ENCODE data around the gene C12orf56. TPM values are rescaled to one million over a fixed set of nuclear protein-coding genes. Genes with fewer than 3 reads are reported as not detected.

The C12orf56 gene
- total RNA-seq, 1 experiment from 2014 or later, result not detected

GRCh38 chr12:64278421-64278820 lies 112.1 kb downstream of the C12orf56 start:
- Histone ChIP-seq H3K79me2 (ENCODE audit: low read depth) (no peaks in the 10 kb centered on the region), H3K36me3 (ENCODE audit: low read depth) (no peaks in the 10 kb centered on the region), H3K9me3 (ENCODE audit: insufficient read depth, low read depth) (no peaks in the 10 kb centered on the region), H3K9me2 (ENCODE audit: insufficient read depth) (no peaks in the 10 kb centered on the region), H3K4me3 (no peak overlapping the region), H3K4me1 (replicated peaks; ENCODE audit: insufficient read depth) (no peaks in the 10 kb centered on the region), H3K27me3 (ENCODE audit: insufficient read depth, low read depth) (no peaks in the 10 kb centered on the region), H4K20me1 (ENCODE audit: insufficient read depth) (no peaks in the 10 kb centered on the region), H3F3A (ENCODE audit: insufficient read depth, low read depth) (no peaks in the 10 kb centered on the region), H2AFZ (no peak overlapping the region), H3K27ac (no peak overlapping the region), H3K4me2 (no peak overlapping the region)
- BruUV-seq (replicated peaks), result no TSS peak
- ChIA-PET POLR2A (ENCODE audit: unreplicated experiment) (no interaction called here), CTCF (no interaction called here)
- intact Hi-C loops (cut with micrococcal nuclease; ENCODE audit: unreplicated experiment), result no loop called here
- TF ChIP-seq, protein P1, sequence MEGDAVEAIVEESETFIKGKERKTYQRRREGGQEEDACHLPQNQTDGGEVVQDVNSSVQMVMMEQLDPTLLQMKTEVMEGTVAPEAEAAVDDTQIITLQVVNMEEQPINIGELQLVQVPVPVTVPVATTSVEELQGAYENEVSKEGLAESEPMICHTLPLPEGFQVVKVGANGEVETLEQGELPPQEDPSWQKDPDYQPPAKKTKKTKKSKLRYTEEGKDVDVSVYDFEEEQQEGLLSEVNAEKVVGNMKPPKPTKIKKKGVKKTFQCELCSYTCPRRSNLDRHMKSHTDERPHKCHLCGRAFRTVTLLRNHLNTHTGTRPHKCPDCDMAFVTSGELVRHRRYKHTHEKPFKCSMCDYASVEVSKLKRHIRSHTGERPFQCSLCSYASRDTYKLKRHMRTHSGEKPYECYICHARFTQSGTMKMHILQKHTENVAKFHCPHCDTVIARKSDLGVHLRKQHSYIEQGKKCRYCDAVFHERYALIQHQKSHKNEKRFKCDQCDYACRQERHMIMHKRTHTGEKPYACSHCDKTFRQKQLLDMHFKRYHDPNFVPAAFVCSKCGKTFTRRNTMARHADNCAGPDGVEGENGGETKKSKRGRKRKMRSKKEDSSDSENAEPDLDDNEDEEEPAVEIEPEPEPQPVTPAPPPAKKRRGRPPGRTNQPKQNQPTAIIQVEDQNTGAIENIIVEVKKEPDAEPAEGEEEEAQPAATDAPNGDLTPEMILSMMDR (conservative IDR thresholded peaks at IDR 0.05), result no peak
- no peak for TF ChIP-seq EZH2 (IDR thresholded peaks at IDR 0.05; ENCODE audit: low read depth)
- no peak for DNase-seq

DNA sequence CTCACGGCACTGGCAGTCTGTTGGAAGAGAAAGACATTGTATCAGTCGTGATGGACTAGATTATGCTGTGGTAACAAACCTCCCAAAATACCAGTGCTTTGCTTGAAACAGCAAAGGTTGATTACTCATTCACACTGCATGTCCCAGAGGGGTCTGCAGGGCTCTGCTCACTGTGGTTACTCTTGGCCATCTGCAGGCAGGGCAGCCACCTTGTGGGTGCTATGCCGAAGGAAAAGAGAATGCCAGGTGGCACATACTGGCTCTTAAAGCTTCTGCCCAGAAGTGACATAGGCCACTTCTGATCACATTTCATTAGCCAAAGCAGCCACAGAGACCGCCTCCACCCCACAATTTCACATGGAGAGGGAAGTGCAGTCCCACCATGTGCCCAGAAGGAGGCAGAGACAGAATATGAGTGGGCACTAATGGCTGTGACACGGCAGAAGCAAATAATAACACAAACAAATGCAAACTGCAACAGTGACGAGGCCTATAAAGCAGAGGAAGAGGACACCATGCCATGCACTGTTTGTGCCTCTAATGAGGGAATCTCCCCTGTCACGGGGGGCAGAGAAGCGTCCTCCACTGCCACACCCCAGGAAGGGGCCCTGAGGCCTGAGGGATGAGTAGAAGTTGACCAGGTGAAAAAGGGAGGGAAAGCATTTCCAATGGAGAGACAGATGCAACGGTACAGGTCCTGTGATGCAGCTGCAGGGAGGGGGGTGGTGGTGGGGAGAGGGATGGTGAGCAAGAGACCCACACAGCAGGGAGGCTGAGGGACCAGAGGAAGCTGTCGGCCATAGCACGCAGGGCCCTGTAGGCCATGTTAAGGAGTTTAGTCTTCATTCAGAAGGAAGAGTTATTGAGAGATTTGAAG lies 116.8 kb downstream of the C12orf56 start:
- TF ChIP-seq, protein P1 (conservative IDR thresholded peaks at IDR 0.05), result peak; percentile 43
- no peak for TF ChIP-seq EZH2 (IDR thresholded peaks at IDR 0.05; ENCODE audit: low read depth)
- no peak for DNase-seq
- Histone ChIP-seq H3K4me2 (no peak overlapping the region), H3K9me3 (ENCODE audit: insufficient read depth, low read depth) (no peaks in the 10 kb centered on the region), H3K4me3 (no peak overlapping the region), H3K27me3 (ENCODE audit: insufficient read depth, low read depth) (no peaks in the 10 kb centered on the region), H3K79me2 (ENCODE audit: low read depth) (no peaks in the 10 kb centered on the region), H3F3A (ENCODE audit: insufficient read depth, low read depth) (no peaks in the 10 kb centered on the region), H3K27ac (no peak overlapping the region), H3K9me2 (ENCODE audit: insufficient read depth) (no peaks in the 10 kb centered on the region), H2AFZ (no peak overlapping the region), H3K4me1 (replicated peaks; ENCODE audit: insufficient read depth) (no peaks in the 10 kb centered on the region), H3K36me3 (ENCODE audit: low read depth) (no peaks in the 10 kb centered on the region), H4K20me1 (ENCODE audit: insufficient read depth) (no peaks in the 10 kb centered on the region)
- intact Hi-C loops (cut with micrococcal nuclease; ENCODE audit: unreplicated experiment), result no loop called here
- POLR2A ChIA-PET (ENCODE audit: unreplicated experiment), result no interaction called here
- BruUV-seq (replicated peaks), result no TSS peak
- CTCF ChIA-PET, result no interaction called here

- BruUV-seq (replicated peaks), result no TSS peak
- H3K4me2 ChIP-seq, result no peak overlapping the region
- H3K79me2 ChIP-seq (ENCODE audit: low read depth), result no peaks in the 10 kb centered on the region
- ChIA-PET POLR2A (ENCODE audit: unreplicated experiment) (interaction anchor here (0.6 kb wide), 1 partner anchor 111 kb away, joined by 6 read pairs; no protein-coding TSS in a partner anchor), CTCF (interaction anchor here (0.6 kb wide), 1 partner anchor 514 kb away, joined by 3 read pairs; no protein-coding TSS in a partner anchor)
- no peaks in the 10 kb centered on the region for H3K4me1 ChIP-seq (replicated peaks; ENCODE audit: insufficient read depth)
- no peak overlapping the region for H3K27ac ChIP-seq
- no peaks in the 10 kb centered on the region for H3K27me3 ChIP-seq (ENCODE audit: insufficient read depth, low read depth)
- no peaks in the 10 kb centered on the region for H3F3A ChIP-seq (ENCODE audit: insufficient read depth, low read depth)
- no peak overlapping the region for H3K4me3 ChIP-seq
- H3K36me3 ChIP-seq (ENCODE audit: low read depth), result no peaks in the 10 kb centered on the region
- no peaks in the 10 kb centered on the region for H3K9me2 ChIP-seq (ENCODE audit: insufficient read depth)
- no peak for DNase-seq
- intact Hi-C loops (cut with micrococcal nuclease; ENCODE audit: unreplicated experiment), result no loop called here
- TF ChIP-seq EZH2 (IDR thresholded peaks at IDR 0.05; ENCODE audit: low read depth), result no peak
- TF ChIP-seq, protein P1 (conservative IDR thresholded peaks at IDR 0.05), result no peak
- no peak overlapping the region for H2AFZ ChIP-seq
- H3K9me3 ChIP-seq (ENCODE audit: insufficient read depth, low read depth), result no peaks in the 10 kb centered on the region
- H4K20me1 ChIP-seq (ENCODE audit: insufficient read depth), result no peaks in the 10 kb centered on the region
These were observed 120.1 kb downstream of the C12orf56 start for GRCh38 chr12:64270411-64270810.
